COLO829 (cell line): ENCODE data around the gene CCT6B.
"Not testable (repeated sequence)": the region's sequence is repeated elsewhere in the genome, so short reads cannot be mapped to it uniquely, and the experiment has no call there.

Experiments used
- DNase-seq: peaks from one replicate; pipeline ENCODE4 v3.0.0; 2012; ENCODE audit warnings: low spot score

Gene CCT6B

GRCh38 chr17:34961093-34961911 lies at the start of gene CCT6B, which contains the start of gene ZNF830:
Gene CCT6B (minus strand): TSS chr17:34961460. CDS start chr17:34961393, 67 bp downstream.
Gene ZNF830 (plus strand): TSS chr17:34961540. CDS start chr17:34961567, 27 bp downstream.
- DNase-seq = peak; percentile 98

- no peak for DNase-seq
Observed at GRCh38 chr17:35010093-35010492, 48.8 kb upstream of the CCT6B start.

- DNase-seq = no peak
Observed at GRCh38 chr17:35006961-35007360, 45.7 kb upstream of the CCT6B start.

GRCh38 chr17:35006345-35006744 lies 45.1 kb upstream of the CCT6B start:
- no peak for DNase-seq

- no peak for DNase-seq
Observed at GRCh38 chr17:35003778-35004177, 42.5 kb upstream of the CCT6B start.

- no peak for DNase-seq
Observed at GRCh38 chr17:35002876-35003551, 41.8 kb upstream of the CCT6B start.

- no peak for DNase-seq
Observed at GRCh38 chr17:35001549-35001948, 40.3 kb upstream of the CCT6B start.

GRCh38 chr17:35000965-35001364 lies 39.7 kb upstream of the CCT6B start:
- DNase-seq = not testable (repeated sequence)

GRCh38 chr17:34999456-34999855 lies 38.2 kb upstream of the CCT6B start:
- no peak for DNase-seq

GRCh38 chr17:34998205-34998604 lies 36.9 kb upstream of the CCT6B start:
- peak; percentile 80 for DNase-seq

- no peak for DNase-seq
Observed at GRCh38 chr17:34997355-34997862, 36.1 kb upstream of the CCT6B start.

- DNase-seq = no peak
Observed at GRCh38 chr17:34996422-34997285, 35.4 kb upstream of the CCT6B start.

GRCh38 chr17:34993031-34993430 lies 31.8 kb upstream of the CCT6B start:
- DNase-seq = no peak

GRCh38 chr17:34991606-34992005 lies 30.3 kb upstream of the CCT6B start:
- DNase-seq = no peak

- no peak for DNase-seq
Observed at GRCh38 chr17:34990921-34991365, 29.7 kb upstream of the CCT6B start.

- DNase-seq = no peak
Observed at GRCh38 chr17:34989473-34989872, 28.2 kb upstream of the CCT6B start.

GRCh38 chr17:34988644-34989043 lies 27.4 kb upstream of the CCT6B start:
- DNase-seq = no peak

- no peak for DNase-seq
Observed at GRCh38 chr17:34987232-34987631, 26.0 kb upstream of the CCT6B start.

- DNase-seq = no peak
Observed at GRCh38 chr17:34981538-34982241, 20.4 kb upstream of the CCT6B start.

- DNase-seq = peak; percentile 58
Observed at GRCh38 chr17:34980681-34981537, 19.6 kb upstream of the CCT6B start.

- peak; percentile 95 for DNase-seq
Observed at GRCh38 chr17:34980353-34980680, 19.1 kb upstream of the CCT6B start, which contains the start of gene LIG3. Gene LIG3 (plus strand): TSS chr17:34980512. CDS start chr17:34983006, 2,494 bp downstream.
